ENCODE data around the gene AFP. TPM values are rescaled to one million over a fixed set of nuclear protein-coding genes. Genes with fewer than 3 reads are reported as not detected.
A peak's percentile ranks its signal among the peaks of the same experiment; 100 is the strongest.

AFP gene
- total and polyA plus RNA-seq, 8 donors, result 0.40 to 1.5 TPM; not detected in 6

- intact Hi-C loops (cut with DNase I), result no loop called here
- peak in 2 of 4 donors; percentile 37 to 44 for ATAC-seq
- no peak for DNase-seq
- Histone ChIP-seq H3K9me3 (no peaks in the 10 kb centered on the region), H3K4me1 (peaks cover 7 to 29% (median 18%) of the 10 kb centered on the region in 3 donors), H3K27me3 (no peaks in the 10 kb centered on the region), H3K27ac (peak overlapping the region in 2 of 4 donors; percentile 24 to 55), H3K36me3 (no peaks in the 10 kb centered on the region), H3K4me3 (peak overlapping the region in 2 of 4 donors; percentile 25 to 36)
- WGBS, 2 donors, result 33 to 46% methylated on average over 1 of the region's 1 CpG
- no peak for FAIRE-seq
- TF ChIP-seq CTCF (IDR thresholded peaks at IDR 0.05), result no peak
These were observed 31.6 kb upstream of the AFP start for GRCh38 chr4:73404457-73404856.

GRCh38 chr4:73405138-73405537 lies 30.9 kb upstream of the AFP start:
- H3K4me1 ChIP-seq, result peaks cover 7 to 31% (median 20%) of the 10 kb centered on the region in 3 donors
- ATAC-seq (peak; percentile 30 to 56 (median 44)), DNase-seq (no peak), FAIRE-seq (no peak)
- intact Hi-C loops (cut with DNase I), result no loop called here
- H3K27me3 ChIP-seq, result no peaks in the 10 kb centered on the region
- peak overlapping the region in 2 of 4 donors; percentile 25 to 36 for H3K4me3 ChIP-seq
- no peaks in the 10 kb centered on the region for H3K9me3 ChIP-seq
- no peak for TF ChIP-seq CTCF (IDR thresholded peaks at IDR 0.05)
- H3K27ac ChIP-seq, result peak overlapping the region in 2 of 4 donors; percentile 24 to 55
- H3K36me3 ChIP-seq, result peaks cover 0 to 6% (median 2%) of the 10 kb centered on the region in 3 donors
- WGBS, 2 donors, result 31 to 38% methylated on average over 2 of the region's 2 CpGs

- intact Hi-C loops (cut with DNase I), result no loop called here
- H3K27ac ChIP-seq, result no peak overlapping the region
- ATAC-seq (no peak), FAIRE-seq (no peak), DNase-seq (no peak)
- no peak for TF ChIP-seq CTCF (IDR thresholded peaks at IDR 0.05)
- 83 to 95% methylated on average over 1 of the region's 1 CpG for WGBS, 2 donors
- H3K9me3 ChIP-seq, result no peaks in the 10 kb centered on the region
- H3K27me3 ChIP-seq, result no peaks in the 10 kb centered on the region
- peak overlapping the region in 2 of 4 donors; percentile 25 to 36 for H3K4me3 ChIP-seq
- peaks cover 0 to 9% (median 2%) of the 10 kb centered on the region in 3 donors for H3K36me3 ChIP-seq
- peaks cover 7 to 24% (median 20%) of the 10 kb centered on the region in 3 donors for H3K4me1 ChIP-seq
These were observed 29.5 kb upstream of the AFP start for GRCh38 chr4:73406548-73406875.

DNA sequence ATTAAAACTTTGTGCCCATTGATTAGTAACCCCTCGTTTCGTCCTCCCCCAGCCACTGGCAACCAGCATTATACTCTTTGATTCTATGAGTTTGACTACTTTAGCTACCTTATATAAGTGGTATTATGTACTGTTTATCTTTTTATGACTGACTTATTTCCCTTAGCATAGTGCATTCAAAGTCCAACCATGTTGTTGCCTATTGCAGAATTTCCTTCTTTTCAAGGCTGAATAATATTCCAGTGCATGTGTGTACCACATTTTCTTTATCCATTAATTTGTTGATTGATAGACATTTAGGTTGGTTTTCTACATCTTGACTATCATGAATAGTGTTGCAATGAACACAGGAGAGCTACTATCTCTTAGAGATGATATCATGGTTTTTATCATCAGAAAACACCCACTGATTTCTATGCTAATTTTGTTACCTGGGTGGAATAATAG lies 28.8 kb upstream of the AFP start:
- DNase-seq, result no peak
- H3K27ac ChIP-seq, result no peak overlapping the region
- H3K36me3 ChIP-seq, result peaks cover 0 to 9% (median 2%) of the 10 kb centered on the region in 3 donors
- TF ChIP-seq CTCF (IDR thresholded peaks at IDR 0.05), result no peak
- H3K27me3 ChIP-seq, result no peaks in the 10 kb centered on the region
- peak overlapping the region in 2 of 4 donors; percentile 25 to 36 for H3K4me3 ChIP-seq
- FAIRE-seq, result no peak
- 94% methylated on average over 2 of the region's 2 CpGs for WGBS, 2 donors
- no peaks in the 10 kb centered on the region for H3K9me3 ChIP-seq
- peaks cover 7 to 22% (median 20%) of the 10 kb centered on the region in 3 donors for H3K4me1 ChIP-seq
- intact Hi-C loops (cut with DNase I), result no loop called here
- ATAC-seq, result no peak

- ATAC-seq (no peak), DNase-seq (no peak), FAIRE-seq (no peak)
- H3K4me1 ChIP-seq, result peaks cover 0 to 12% (median 12%) of the 10 kb centered on the region in 3 donors
- WGBS, 2 donors, result 51 to 62% methylated on average over 4 of the region's 4 CpGs
- peaks cover 0 to 9% (median 2%) of the 10 kb centered on the region in 3 donors for H3K36me3 ChIP-seq
- TF ChIP-seq CTCF (IDR thresholded peaks at IDR 0.05), result no peak
- intact Hi-C loops (cut with DNase I), result no loop called here
- peak overlapping the region in 1 of 4 donors; percentile 23 for H3K4me3 ChIP-seq
- H3K27me3 ChIP-seq, result no peaks in the 10 kb centered on the region
- no peaks in the 10 kb centered on the region for H3K9me3 ChIP-seq
- no peak overlapping the region for H3K27ac ChIP-seq
These were observed 27.7 kb upstream of the AFP start for GRCh38 chr4:73408181-73408867.

Measured in pancreas (tissue), 10 donors.